Fibroblast of pulmonary artery (primary cell): ENCODE data around the gene CCDC182.

Experiments used
- DNase-seq: peaks from one replicate; pipeline ENCODE4 v3.0.0-alpha.2; 2010; ENCODE audit warnings: low read depth
- H3K4me3 ChIP-seq: replicated peaks from 2 replicates; pipeline ENCODE4 v1.5.1; 2011; ENCODE audit warnings: low read depth, mild to moderate bottlenecking, control low read depth, low read length, moderate library complexity
- TF ChIP-seq, protein P1 (sequence below): IDR thresholded peaks from 2 replicates; pipeline ENCODE4 v1.5.1; 2011; ENCODE audit warnings: mild to moderate bottlenecking, control low read depth, low read length, inconsistent platforms; ENCODE audit errors: missing control alignments

The CCDC182 gene

DNA sequence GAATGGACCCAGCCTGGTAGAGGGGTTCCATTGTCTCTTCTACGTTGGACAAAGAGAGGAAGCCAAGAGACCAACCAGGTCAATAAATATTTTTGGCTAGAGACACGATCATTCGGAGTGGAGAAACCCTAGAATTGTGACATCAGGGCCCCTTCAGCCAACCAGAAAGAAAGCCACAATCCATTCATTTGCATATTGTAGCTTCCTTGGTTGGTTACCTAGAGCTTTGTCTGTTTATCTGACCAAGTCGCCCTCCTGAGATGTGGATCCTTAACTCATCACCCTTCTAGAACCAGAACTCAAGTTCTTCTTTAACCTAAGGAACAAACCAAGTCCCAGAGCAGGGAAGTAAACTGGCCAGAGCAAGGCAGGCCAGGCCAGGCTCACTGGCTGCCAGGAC lies at the start of gene CCDC182:
Gene CCDC182, minus strand, starts transcription at position 58 of the 400 bp plus-strand sequence. Its CDS starts 27 bp downstream, at position 31.
- TF ChIP-seq, protein P1, sequence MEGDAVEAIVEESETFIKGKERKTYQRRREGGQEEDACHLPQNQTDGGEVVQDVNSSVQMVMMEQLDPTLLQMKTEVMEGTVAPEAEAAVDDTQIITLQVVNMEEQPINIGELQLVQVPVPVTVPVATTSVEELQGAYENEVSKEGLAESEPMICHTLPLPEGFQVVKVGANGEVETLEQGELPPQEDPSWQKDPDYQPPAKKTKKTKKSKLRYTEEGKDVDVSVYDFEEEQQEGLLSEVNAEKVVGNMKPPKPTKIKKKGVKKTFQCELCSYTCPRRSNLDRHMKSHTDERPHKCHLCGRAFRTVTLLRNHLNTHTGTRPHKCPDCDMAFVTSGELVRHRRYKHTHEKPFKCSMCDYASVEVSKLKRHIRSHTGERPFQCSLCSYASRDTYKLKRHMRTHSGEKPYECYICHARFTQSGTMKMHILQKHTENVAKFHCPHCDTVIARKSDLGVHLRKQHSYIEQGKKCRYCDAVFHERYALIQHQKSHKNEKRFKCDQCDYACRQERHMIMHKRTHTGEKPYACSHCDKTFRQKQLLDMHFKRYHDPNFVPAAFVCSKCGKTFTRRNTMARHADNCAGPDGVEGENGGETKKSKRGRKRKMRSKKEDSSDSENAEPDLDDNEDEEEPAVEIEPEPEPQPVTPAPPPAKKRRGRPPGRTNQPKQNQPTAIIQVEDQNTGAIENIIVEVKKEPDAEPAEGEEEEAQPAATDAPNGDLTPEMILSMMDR = no peak
- H3K4me3 ChIP-seq = no peak within 1 kb of the TSS
- DNase-seq = no peak

DNA sequence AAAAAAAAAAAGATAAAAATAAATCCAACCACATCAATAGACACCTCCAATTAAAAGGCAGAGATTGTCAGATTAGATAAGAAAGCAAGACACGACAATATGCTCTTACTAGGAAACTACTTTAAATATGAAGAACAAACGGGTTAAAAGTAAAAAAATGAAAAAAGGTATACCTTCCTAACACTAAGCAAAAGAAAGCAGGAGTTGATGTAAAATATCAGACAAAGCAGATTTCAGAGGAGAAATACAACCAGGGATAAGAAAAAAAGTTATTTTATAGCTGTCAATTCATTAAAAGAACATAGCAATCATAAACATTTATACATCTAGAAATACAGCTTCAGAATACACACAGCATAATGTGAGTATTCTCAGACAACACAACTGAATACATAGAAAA lies 49.7 kb upstream of the CCDC182 start:
- TF ChIP-seq, protein P1 = no peak
- H3K4me3 ChIP-seq = no peak overlapping the region
- no peak for DNase-seq

DNA sequence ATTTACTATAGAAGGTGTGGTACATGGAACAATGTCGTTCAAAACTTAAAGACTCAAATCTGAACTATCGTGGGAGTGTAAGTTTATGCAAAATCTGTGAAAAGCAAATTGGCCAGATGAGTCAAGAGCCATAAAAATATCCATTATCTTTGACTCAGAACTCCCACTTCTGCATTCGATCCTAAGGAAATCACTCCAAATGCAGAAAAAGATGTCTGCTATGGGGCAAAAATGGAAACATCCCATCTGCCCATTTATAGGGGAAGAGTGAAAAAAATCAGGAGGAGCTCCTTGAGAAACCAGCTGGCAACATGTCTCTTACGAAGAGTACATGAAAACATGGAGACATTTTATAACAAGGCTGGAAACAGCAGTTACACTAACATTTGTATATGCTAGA lies 43.6 kb upstream of the CCDC182 start:
- no peak for DNase-seq
- TF ChIP-seq, protein P1 = no peak
- H3K4me3 ChIP-seq = no peak overlapping the region

- peak; percentile 66 for DNase-seq
- TF ChIP-seq, protein P1 = no peak
- no peak overlapping the region for H3K4me3 ChIP-seq
Observed at GRCh38 chr17:57785022-57785421, 39.9 kb upstream of the CCDC182 start.

GRCh38 chr17:57784226-57784895 lies 39.3 kb upstream of the CCDC182 start:
- no peak overlapping the region for H3K4me3 ChIP-seq
- no peak for DNase-seq
- TF ChIP-seq, protein P1 = no peak

DNA sequence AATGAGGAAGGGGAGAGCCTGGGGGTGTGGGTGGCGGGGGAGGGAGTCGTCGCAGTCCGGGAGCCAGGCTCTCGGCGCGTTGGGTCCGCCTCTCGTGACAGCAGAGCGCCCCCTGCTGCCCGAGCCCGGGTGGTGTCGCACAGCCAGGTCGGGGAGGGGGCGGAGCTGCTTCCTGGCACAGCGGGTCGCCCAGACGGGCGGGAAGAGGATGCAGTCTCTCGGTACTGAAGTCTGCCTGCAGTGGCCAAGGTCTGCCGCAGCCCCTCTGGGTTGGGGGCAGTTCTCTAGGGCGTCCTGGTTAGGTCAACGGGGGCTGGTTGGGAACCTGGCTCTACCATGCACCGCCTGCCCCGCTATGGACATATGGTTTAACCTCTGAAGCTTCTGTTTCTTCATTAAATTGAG lies 38.2 kb upstream of the CCDC182 start:
- TF ChIP-seq, protein P1 = peak; percentile 60
- H3K4me3 ChIP-seq = no peak overlapping the region
- peak; percentile 31 for DNase-seq
